KG1 (cell line): ENCODE results near the gene AGT.
"Not testable (repeated sequence)": the region's sequence is repeated elsewhere in the genome, so short reads cannot be mapped to it uniquely, and the experiment has no call there.

ENCODE experiments used
- DNase-seq: peaks from one replicate; lab custom pipeline; 2025; lab: John Stamatoyannopoulos, UW

Gene AGT

GRCh38 chr1:230743899-230744298 is 30.0 kb upstream of the AGT start:
- DNase-seq = no peak

DNA sequence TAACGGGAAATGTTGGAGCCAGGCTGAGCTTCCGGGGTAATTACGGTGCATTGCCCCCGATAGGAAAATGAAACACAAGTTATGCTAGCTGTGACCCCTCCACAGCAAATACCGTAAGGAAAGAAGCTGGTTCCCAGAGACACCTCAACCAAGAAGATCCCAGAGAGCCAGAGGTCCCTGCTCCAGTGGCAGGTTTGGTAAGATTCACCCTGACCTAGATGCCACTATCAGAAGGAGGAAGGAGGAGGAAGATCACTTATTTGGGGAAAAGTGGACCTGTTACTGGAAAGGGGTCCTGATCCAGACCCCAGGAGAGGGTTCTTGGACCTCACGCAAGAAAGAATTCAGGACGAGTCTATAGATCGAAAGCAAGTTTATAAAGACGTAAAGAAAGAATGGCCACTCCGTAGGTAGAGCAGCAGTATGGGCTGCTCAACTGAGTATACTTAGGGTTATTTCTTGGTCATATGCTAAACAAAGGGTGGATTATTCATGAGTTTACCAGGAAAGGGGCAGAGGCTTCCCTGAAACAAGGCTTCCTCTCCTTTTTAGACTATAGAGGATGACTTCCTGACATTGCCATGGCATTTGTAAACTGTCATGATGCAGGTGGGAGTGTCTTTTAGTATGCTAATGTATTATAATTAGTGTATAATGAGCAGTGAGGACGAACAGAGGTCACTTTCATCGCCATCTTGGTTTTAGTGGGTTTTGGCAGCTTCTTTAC is 25.8 kb upstream of the AGT start:
- DNase-seq = no peak

- no peak for DNase-seq
Measured at GRCh38 chr1:230737622-230738262, 23.8 kb upstream of the AGT start.

DNA sequence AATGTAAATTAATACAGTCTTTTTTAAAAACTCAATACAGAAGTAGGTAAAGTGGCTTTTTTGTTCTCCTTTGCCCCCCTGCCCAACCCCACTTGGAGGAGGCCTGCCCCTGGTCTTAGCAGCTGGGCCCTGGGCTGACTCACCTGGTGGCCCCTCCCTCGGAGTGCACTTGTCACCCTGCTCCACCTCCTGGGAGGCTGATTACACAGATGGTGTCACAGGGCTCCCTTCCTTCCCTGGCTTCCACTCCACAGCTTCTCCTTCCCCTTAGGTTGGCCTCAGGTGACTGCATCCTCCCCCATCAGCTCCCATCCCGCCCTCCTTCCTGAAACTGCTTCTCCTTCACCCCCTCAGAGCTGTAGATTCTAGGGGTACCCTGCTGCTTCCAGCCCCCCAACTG is 21.5 kb upstream of the AGT start:
- DNase-seq = no peak

GRCh38 chr1:230730977-230731376 is 17.1 kb upstream of the AGT start:
- DNase-seq = no peak

DNA sequence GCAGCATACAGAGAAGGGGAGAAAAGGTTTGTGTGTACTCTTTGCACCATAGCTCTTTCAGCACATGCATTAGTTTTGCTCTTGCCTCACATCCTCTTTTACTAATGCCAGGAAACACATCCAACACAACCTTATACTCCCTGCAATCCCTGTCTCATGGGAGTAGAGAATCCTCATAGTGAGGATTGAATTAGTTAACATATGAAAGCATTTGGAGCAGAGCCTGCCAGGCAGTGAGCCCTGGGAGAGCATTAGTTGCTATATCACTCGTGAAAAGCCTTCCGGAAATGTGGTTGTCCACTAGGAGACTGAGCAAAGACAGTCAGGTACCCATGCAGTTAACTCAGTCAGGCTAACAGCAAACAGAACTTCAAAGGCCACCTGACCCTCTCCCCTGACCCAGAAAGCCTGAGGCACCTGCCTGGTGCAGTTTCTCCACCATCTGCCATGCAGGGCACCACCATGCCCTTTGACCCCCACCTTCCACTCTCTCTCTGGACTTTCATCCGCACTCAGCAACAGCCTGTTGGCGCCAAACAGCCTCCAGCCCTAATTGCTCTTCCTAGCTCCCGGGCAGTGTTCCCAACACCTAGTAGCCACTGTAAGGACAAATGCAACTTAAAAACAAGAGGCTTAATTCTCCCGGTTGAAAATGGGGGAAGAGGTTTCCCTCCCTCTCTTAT is 14.9 kb upstream of the AGT start:
- DNase-seq = no peak

DNA sequence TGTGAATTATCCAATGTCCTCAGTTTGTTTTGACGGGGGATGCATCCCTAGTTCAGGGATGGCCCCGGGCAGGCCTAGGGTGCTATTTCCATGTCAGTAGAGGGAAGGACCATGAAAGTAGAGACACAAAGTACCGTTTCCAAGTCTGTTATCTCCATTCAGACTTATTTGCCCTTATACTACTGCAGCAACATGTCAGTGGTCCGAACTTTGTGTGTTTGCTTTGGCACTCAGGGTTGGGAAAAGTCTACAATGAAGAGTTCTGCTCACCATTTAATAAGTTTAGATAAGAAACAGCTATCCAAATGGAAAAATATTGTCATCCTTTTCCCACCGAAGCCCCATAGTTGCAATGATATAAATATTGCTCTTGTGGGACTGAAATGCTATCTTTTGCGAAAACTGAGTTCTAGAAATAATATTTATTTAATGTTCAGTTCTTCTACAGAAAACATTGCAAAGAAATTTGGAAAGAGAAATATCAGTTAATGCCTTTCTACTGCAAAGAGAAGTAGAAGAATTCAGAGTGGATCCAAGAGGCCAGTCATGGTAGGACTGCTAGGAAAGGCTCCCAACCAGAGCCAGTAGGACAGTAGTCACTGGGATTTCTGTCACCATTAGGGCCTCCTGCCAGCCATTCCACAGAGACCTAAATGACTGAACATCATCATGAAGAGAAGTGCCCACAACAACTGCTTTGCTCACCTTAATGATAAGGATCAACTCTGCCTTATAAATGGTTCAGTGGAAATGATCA is 11.5 kb upstream of the AGT start:
- no peak for DNase-seq

GRCh38 chr1:230721849-230722522 is 8.1 kb upstream of the AGT start:
- DNase-seq = not testable (repeated sequence)

DNA sequence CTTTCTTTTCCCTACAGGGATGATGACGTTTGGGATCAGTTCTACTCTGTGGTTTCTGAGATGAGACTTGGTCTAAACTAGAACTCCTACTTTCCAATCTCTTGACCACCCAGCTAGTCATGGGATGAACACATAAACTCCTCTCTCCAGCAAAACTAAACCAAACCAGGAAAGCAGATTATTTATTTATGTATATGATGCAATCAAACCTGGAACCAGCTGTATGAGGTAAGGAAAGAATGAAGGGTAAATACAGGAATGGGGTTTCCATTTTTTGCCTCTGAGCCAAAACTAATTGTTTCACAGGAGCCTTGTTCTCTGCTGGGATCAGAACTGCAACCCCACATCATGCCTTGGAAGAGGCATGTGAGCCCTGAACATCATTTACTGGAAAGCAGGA is 3.3 kb upstream of the AGT start:
- no peak for DNase-seq

DNA sequence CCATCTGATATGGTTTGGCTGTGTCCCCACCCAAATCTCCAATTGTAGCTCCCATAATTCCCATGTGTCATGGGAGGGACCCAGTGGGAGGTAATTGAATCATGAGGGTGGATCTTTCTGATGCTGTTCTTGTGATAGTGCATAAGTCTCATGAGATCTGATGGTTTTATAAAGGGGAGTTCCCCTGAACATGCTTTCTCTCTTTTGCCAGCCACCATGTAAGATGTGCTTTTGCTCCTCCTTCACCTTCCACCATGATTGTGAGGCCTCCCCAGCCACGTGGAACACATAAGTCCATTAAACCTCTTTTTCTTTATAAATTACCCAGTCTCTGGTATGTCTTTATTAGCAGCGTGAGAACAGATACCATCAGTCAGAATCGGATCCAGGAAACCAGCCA is 2.5 kb upstream of the AGT start:
- DNase-seq = not testable (repeated sequence)

DNA sequence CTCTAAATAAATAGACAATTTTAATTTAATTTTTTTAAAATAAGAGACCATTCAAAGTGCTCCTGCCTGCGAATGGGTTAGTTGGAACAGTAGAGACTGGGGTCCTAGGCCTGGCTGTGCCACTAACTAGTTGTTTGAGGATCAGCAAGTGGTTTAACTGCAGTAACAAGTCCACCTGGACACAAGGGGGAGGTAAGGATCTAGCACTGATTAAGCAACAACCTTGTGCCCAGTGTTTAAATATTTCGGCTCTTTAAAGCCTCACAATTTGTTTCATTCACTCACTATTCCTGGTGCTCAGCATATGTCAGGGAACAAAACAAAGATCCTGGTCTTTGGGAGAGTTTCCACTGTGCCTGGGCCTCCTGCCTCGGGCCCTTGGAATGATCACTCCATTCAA is 1.6 kb upstream of the AGT start:
- no peak for DNase-seq

- no peak for DNase-seq
Measured at GRCh38 chr1:230713547-230713914, 391 bp downstream of the AGT start.

- DNase-seq = no peak
Measured at GRCh38 chr1:230713138-230713537, 784 bp downstream of the AGT start.

DNA sequence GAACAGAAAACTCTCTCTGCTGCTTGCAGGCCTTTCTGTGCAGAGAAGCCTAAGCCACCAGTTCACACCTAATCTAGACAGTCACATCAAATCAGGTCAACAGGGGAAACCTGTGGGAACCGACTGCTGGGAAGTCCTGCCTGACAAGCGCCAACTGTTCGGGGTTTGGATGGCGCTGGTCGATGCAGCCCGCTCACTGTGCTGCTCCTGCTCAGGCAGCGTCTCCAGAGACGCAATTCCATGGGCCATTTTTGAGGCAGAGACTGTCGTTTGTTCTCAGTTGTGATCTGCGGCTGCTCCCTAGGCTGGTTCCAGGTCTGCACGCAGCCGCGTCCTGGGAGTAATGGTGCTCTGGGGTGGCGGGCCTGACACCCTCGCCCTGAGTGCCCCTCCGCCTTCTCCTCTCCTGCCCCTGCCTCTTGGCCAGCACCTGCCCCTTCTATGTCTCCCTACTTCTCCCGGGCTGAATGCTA is 1.4 kb downstream of the AGT start:
- no peak for DNase-seq

DNA sequence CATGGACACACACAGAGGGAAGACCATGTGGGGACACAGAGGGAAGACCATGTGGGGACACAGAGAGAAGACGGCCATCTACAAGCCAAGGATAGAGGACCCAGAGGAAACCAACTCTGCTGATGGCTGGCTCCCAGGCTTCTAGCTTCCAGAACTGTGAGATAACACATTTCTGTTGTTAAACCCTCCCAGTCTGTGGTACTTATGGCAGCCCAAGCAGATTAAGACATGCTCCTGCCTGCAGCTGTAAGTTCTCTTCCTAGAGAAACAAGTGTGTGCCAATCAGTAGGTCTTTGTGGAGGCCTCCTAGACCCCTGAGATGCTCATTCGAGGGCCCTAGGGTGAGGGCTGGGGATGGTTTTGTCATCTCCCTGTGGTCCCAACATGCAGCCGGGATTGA is 2.7 kb downstream of the AGT start:
- DNase-seq = no peak

- no peak for DNase-seq
Measured at GRCh38 chr1:230710543-230710904, 3.4 kb downstream of the AGT start.

- no peak for DNase-seq
Measured at GRCh38 chr1:230709619-230710542, 4.0 kb downstream of the AGT start.

- DNase-seq = no peak
Measured at GRCh38 chr1:230708631-230709580, 5.0 kb downstream of the AGT start.

DNA sequence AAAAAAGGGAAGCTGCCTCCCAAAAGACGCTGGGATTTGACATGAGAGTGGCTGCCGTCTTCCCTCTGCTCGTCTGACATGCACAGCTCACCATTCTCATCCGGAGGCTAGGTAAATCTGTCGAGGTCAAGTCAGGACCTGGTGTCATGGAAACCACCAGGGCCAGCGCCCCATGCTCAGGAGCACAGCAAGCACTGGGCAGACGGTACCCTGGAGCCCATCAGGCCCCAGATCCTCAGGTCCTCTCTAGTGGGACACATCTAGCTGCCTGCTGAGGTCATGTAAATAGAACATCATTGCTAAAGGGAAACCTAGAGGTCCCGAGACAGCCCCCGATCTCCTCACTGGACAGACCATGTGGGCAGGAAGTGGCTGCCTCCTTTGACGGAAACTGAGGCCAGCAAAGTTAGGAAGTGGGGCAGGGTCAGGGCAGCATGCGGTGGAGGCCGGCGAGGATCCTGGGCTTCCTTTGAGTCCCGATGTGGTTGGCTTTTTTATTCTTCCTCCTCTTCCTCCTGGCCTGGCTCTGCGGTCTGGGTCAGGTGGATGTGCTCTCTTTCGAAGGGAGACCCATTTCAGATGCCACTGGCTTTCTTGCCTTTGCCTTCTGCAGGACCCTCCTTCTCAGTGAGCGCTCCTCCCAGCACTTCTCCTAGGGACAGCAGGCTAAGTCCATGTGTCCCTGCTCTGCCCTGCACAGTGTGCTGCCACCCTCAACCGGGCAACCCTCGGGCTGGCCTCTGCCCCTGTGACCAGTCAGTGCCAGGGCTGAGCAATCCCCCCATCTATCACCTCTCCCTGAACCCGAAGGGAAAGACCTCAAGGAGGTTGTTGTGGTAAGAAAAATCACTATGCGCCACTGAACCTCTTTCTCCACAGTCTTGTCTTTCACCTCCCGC is 5.9 kb downstream of the AGT start:
- no peak for DNase-seq
